Measurements from ENCODE around the gene RUNX2.

RUNX2 gene

DNA sequence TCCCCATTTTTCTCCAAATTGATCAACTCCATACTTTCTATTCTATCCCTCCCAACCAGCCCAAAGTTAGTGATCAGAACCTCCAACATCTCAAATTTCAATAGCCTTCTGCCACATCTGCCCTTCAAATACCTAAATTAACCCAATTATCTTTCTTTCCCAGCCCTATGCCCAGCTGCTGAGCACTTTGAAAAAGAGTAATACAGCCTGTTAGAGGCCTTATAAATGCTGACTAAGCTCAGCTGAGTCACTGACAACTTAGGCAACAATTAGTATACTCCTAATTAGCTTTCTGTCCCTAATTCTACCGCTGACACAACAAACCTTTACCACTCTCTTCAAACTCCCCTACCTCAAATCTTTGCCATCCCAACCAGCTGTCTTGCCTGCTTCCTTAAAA, 23.5 kb downstream of the RUNX2 start:
- no peak for DNase-seq (ENCODE audit: low read depth)

DNA sequence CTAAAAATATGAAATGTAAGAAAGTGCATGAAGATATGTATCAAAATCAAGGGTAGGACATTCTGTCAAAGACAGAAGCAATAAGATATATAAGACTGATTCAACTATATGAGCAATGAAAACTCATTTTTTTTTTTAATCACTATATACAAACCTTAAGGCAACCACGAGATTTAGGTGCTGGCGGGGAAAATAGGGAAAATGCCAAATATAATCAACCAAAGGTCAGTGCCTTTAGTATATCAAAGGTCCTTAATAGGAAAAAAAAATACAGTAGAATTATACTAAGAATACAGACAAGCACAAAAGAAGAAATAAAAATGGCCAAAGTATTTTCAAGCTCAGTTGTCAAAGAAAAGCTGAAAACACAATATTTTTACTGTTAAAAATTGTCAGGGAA, 25.5 kb downstream of the RUNX2 start:
- no peak for DNase-seq (ENCODE audit: low read depth)

DNA sequence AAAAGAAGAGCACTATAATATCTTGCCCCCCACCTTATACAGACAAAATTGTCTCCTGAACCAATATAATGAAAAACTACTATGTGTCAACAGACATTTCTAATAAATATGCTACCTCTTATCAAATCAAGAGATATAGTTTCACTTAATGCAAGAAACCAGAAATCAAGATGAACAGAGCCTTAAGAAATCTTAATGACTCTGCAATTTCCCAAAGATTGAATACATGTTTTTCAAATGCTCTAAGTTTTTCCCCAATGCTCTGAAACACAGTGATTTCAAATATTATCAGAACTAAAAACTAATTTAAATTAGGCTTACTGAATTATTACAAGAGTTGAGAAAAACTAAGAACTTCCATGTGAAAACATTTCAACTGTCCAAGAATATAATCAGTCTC, 36.3 kb downstream of the RUNX2 start:
- DNase-seq (ENCODE audit: low read depth): no peak

GRCh38 chr6:45365036-45365435, 36.9 kb downstream of the RUNX2 start:
- DNase-seq (ENCODE audit: low read depth): no peak

DNA sequence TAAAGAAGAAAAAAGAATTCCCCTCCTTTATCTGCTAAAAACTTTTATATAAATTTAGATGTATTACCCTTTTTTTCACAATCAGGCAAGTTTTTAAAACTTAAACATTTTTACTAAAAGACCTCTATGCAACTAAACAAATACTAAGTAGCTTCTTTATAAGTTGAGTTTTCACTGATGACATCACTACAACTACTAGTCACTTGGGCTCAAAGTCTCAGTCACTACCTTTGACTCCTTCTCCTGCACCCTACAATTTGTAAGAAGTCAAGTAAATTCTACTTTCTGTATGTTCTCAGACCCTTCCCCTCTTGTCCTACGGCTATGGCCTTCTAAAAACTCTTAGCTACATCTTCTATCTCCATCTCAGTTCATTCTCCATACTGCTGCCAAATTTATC, 38.4 kb downstream of the RUNX2 start:
- no peak for DNase-seq (ENCODE audit: low read depth)

DNA sequence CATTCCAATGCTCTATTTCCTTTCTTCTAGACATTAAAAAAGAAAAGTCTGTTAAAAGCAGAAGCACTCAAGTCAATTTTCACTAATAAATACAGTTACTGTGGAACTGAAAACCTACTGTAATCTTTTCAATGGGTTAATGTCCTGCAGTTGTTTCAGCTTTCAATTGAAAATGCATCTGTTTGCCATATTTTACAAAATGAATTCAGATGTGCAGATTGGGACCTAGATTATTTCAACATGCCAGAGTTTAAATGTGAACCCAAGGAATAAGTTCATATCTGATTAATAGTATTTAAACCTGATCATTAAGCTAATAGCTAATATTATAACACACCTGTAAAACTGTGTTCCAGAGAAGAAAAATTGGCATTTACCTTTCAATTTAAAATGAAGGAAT, 39.9 kb downstream of the RUNX2 start:
- DNase-seq (ENCODE audit: low read depth): no peak

GRCh38 chr6:45369870-45370269, 41.7 kb downstream of the RUNX2 start:
- no peak for DNase-seq (ENCODE audit: low read depth)

GRCh38 chr6:45371924-45372573, 43.9 kb downstream of the RUNX2 start:
- DNase-seq (ENCODE audit: low read depth): no peak

GRCh38 chr6:45375449-45375848, 47.3 kb downstream of the RUNX2 start:
- no peak for DNase-seq (ENCODE audit: low read depth)

DNA sequence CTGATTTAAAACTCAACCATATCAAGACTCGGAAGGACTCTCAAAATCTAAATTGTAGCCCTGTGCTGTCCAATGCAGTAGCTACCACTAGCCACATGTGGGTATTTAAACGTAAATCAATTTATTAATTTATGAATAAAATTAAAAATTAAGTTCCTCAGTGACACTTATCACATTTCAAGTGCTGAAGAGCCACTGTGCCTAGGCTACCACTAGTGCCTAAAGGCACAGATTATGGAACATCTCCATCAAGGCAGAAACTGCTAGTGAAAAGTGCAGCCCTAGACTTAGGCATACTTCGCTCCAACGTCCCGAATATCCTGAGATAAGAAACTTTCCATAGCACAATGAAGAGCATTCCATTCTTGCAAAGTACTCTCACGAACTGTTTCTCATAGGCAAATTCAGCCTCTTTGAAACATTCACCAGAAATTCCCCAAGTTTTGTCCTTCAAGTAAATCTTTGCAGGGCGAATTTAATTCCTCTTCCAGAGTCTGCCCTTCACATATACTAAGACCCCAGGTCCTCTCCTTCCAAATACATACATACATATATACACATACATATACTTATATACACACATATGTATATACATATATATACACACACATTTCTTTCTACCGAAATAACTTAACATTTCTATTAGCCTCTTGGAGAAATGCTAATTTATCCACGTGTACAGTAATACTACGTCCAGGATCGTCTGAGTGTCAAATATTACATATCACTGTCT, 48.3 kb downstream of the RUNX2 start:
- DNase-seq (ENCODE audit: low read depth): no peak

- DNase-seq (ENCODE audit: low read depth): no peak
These were observed 49.0 kb downstream of the RUNX2 start for GRCh38 chr6:45377043-45377553.

- DNase-seq (ENCODE audit: low read depth): peak; percentile 93
These were observed 49.6 kb downstream of the RUNX2 start, which contains the start of gene SUPT3H for GRCh38 chr6:45377554-45378333. Gene SUPT3H (minus strand): TSS chr6:45377934.

DNA sequence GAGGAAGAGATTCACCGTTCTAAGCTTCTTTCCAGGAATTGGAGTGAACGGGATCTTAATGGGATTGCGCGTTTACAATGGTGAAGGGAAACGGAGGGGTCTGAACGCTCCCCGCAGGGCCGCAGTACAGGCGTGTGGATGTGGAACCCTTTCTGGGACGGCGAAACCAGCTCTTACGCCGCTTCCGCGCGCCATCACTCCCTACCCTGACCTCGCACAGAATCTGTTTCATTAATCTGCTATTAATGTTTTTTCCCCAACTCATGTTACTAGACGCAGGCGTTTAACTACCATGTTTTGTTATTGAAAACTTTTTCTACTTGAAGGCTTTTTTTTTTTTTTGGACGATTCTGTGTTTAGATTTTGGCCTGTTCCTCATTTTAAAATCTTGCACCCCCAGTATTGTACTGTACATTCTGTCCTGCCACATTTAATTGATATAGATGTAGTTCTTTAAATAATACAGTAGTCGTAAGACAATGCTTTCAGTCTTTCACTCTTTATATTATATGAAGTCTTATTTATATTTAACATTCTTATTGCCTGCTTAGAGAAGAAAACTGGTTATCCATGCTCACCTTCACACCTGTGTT, 50.3 kb downstream of the RUNX2 start:
- DNase-seq (ENCODE audit: low read depth): peak; percentile 1

GRCh38 chr6:45382391-45382790, 54.3 kb downstream of the RUNX2 start:
- no peak for DNase-seq (ENCODE audit: low read depth)

- no peak for DNase-seq (ENCODE audit: low read depth)
These were observed 58.4 kb downstream of the RUNX2 start for GRCh38 chr6:45386501-45386900.

GRCh38 chr6:45387236-45387635, 59.1 kb downstream of the RUNX2 start:
- DNase-seq (ENCODE audit: low read depth): no peak

DNA sequence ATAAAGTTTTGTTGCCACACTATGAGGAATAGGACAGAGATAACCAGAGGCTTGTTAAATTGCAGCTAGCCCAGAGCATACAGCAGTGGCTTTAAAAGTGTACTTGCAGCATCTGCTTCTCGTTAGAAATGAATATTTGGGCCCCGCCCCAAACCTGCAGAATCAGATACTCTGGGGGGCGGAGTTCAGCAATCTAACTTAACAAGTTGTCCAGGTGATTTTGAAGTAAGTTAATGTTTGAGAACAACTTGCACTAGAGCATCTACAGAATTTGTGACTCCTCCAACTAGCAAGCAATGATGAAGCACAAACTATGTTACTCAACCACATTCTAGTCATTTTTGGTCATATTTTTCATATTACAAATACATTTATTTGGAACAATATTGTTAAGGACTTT, 60.2 kb downstream of the RUNX2 start:
- no peak for DNase-seq (ENCODE audit: low read depth)

GRCh38 chr6:45394586-45395095, 66.5 kb downstream of the RUNX2 start:
- no peak for DNase-seq (ENCODE audit: low read depth)

- DNase-seq (ENCODE audit: low read depth): no peak
These were observed 70.1 kb downstream of the RUNX2 start for GRCh38 chr6:45398075-45398813.

GRCh38 chr6:45400021-45400420, 71.9 kb downstream of the RUNX2 start:
- DNase-seq (ENCODE audit: low read depth): no peak

GRCh38 chr6:45411959-45412358, 83.8 kb downstream of the RUNX2 start:
- no peak for DNase-seq (ENCODE audit: low read depth)
